HTR-8/SVneo (cell line): ENCODE results near the gene ADCY10.

Experiments
- DNase-seq: peaks from one replicate; pipeline ENCODE4 v3.0.0; 2011; ENCODE audit warnings: low spot score, mixed read lengths; ENCODE audit not compliant: insufficient read length
- FAIRE-seq: peaks from 2 replicates; lab custom pipeline; 2011; peaks lifted over from hg19 to GRCh38; lab: Jason Lieb, UNC

The ADCY10 gene

DNA sequence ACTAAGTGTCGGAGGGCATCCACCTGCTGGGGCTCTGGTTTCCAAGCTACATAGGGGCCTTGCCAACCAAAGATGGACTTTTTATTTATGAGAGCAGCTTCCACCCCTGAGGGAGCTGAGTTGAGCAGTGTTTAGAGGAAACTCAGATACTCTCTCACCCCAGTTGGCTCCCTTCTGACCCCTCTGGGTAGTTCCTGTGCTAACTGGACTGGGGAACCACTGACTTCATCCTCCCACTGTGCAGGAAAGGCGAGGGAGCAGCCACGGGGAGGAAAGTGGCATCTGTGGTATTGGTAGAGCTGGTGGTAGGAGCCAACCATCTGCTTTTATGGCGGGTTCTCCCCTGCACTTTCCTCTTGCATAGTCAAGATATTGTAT lies 121.8 kb downstream of the ADCY10 start:
- no peak for FAIRE-seq
- no peak for DNase-seq

DNA sequence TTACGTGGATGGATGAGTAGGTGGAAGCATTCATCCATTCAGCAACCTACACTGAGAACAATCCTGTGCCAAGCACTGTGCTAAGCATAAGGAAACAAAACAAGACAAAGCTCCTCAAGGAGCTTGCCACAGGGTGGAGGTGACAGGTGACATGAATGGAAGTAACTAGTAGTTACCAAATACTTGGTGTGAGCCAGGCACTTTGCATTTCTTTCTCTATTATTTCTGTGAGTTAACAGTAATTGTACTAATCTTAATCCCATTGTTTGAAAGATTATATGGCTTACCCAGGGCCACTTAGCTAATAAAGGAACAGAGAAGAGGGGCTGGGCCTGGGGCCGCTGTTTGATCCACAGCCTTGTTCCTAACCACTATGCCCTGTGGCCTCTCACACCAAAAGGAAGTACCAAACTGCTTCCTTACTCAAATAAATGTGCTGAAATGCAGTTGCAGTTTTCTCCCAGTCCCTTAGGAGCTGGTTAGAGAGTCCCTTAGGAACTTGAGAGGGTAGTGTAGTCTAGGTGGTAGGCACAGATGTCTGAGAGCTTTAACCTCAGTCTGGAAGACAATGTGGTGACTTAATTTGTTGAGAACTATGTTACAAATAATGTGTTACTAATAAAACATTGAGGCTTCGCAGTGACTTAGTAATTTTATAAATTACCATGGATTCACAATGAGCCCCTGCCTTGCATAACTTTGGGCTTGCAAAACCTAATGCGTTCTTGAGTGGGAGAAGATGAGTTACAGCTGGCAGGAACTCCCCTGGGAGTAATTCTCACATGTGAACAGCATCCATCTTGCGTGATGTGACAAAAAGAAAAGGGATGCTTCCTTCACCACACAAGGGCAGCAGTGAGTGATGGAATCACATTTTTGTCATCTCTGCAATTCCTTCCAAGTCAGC lies 122.4 kb downstream of the ADCY10 start:
- FAIRE-seq (no peak), DNase-seq (no peak)

DNA sequence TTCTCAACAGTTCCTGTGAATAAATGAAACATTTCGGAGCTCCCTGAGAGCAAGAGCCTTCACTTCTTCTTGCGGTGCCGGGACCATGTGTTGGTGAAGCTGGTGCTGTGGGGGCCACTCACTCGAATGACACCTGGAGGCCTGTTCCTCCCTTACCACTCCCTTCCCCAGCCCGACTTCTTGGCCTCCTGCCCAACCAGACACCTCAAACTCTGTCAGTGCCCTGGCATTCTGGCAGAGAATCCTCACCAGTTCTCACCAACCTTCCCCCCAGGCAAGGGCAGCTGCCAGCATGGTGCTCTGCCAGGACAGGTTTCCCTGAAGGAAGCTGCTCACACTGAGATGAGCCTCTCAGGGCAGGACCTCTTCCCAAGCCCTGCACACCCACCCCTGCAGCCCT lies 123.8 kb downstream of the ADCY10 start:
- FAIRE-seq, result no peak
- DNase-seq, result no peak

- FAIRE-seq (no peak), DNase-seq (no peak)
These were observed 124.4 kb downstream of the ADCY10 start for GRCh38 chr1:167789501-167789900.

GRCh38 chr1:167786502-167786901 lies 127.4 kb downstream of the ADCY10 start:
- FAIRE-seq (no peak), DNase-seq (no peak)

- no peak for FAIRE-seq
- DNase-seq, result no peak
These were observed 128.9 kb downstream of the ADCY10 start for GRCh38 chr1:167784876-167785550.

- no peak for DNase-seq
- no peak for FAIRE-seq
These were observed 131.0 kb downstream of the ADCY10 start for GRCh38 chr1:167782946-167783345.

- FAIRE-seq (no peak), DNase-seq (no peak)
These were observed 132.4 kb downstream of the ADCY10 start for GRCh38 chr1:167781558-167781957.

DNA sequence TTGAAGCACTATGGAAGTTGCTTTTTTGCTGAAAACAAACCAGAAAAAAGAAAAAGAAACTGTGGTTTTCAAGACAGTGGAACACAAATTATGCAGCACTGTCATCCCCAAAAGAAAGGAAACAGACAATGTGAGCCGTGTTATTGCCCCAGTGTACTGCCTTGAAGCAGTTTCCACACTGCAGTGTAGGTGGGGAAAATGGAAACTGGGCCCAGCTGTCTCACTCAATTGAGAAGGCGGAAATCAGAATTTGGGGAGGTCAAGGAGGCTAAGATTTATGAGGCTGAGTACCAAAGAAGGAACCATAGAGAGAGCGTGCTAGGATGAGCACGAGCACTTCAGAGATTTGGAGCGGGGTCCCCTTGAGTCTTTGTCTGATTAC lies 136.7 kb downstream of the ADCY10 start:
- FAIRE-seq, result no peak

DNA sequence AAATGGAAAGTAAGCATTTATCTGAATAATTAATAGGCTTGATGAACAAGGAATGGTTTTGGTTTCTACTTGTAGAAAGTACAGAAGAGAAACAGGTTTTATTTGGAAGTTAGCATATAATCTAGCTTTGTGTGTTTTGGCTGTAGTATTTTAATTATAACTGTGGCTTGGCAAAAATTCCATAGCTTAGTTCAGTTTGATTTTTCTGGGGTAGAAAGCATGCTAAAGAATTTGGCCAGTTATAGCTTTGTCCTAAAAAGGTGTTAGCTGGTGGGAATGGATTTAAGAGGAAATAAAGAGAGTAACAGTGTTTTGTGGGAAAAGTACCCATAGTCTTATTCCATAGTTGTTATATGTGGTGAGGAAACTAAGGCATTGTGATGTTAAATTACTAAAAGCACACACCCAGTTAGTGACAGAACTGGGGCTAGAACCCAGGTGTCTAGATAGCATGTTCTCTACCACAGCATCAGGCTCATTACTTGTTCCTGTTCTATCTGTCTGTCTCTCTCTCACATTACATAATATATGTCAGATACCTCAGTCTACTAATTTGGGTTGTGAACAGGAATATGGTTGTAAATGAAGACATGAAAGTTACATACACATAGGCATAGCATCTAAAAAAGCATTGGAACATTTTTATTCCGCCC lies 137.2 kb downstream of the ADCY10 start:
- no peak for FAIRE-seq
- no peak for DNase-seq

More for the DNA sequence above, 136.7 kb downstream of the ADCY10 start:
- DNase-seq, result no peak

- FAIRE-seq (no peak), DNase-seq (no peak)
These were observed 137.8 kb downstream of the ADCY10 start for GRCh38 chr1:167776151-167776550.

DNA sequence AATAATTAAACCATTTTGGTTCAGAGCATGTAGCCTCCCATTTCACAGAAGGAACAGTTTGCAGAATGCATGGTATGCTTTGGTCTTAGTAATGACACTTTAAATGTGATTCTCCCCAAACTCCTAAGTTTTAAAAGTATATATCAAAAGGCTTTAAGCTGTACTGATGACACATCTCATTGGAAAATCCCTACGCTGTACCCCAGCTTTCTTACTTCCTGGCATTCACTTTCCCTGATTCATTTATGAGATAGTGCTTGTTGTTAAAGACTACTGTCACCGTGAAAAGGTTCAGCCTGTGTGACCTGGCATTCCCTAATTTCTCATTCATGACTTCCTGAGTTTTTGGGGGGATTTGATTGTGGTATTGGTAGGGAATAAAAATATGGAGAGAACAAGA lies 138.8 kb downstream of the ADCY10 start:
- DNase-seq (peak; percentile 31), FAIRE-seq (no peak)

DNA sequence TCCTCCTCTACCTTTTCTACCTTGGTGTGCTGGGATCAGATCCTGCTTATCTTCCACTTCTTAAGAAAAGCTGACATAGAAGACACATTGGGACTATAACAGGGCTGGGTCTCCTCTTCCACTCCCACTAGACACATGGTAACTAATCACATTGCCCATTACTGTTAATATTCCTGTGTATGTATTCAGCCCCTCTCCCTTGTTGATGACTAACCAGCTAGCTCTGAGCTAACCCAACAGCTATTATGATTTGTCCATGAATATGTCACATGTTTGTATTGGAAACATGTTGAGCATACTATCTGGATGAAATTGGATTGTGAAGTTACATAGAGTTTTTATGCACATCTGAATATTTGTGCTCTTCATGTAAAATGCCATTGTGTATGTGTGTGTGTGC lies 139.2 kb downstream of the ADCY10 start:
- DNase-seq (peak; percentile 15), FAIRE-seq (no peak)

GRCh38 chr1:167773516-167773915 lies 140.4 kb downstream of the ADCY10 start:
- DNase-seq (no peak), FAIRE-seq (no peak)

DNA sequence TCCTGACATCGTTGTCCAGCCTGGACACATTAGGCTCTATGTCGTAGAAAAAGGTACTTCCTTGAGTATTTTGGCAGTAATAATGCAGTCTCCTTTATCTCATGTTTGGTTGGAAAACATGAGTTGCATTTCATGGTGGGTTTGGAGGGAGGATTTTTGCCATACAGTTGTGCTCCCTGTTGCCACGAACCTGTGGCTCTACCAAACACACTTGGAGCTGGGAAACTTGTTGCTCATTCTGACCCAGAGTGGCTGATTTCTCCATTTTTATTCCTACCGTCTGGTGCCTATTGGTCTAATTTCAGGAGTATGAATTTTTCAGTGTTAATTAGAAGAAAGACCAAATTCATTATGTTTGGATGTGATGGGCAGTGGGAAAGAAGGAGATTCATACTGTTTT lies 141.5 kb downstream of the ADCY10 start:
- DNase-seq (no peak), FAIRE-seq (no peak)

GRCh38 chr1:167770127-167770526 lies 143.8 kb downstream of the ADCY10 start:
- no peak for FAIRE-seq
- DNase-seq, result no peak

- no peak for FAIRE-seq
- DNase-seq, result no peak
These were observed 146.2 kb downstream of the ADCY10 start for GRCh38 chr1:167767761-167768160.

DNA sequence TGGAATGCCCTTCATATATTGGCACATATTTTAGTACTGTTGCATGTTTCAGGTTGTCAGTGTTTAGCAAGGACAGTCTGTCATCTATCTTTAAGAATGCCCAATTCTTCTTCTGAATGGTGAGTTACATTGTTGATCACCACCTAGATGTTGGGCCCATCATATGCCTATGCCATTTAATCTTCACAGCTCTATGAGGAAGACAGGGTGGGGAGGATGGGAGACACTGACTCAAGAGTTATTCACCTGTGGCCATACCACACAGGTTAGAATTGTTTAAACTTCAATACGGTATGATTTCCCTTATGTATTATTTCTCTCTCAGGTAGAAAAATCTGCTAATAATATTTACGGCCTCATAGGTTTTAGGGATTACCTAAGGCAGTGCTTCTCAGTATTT lies 147.4 kb downstream of the ADCY10 start:
- FAIRE-seq (no peak), DNase-seq (no peak)

GRCh38 chr1:167765496-167765895 lies 148.4 kb downstream of the ADCY10 start:
- DNase-seq, result no peak
- FAIRE-seq, result no peak

GRCh38 chr1:167764458-167765330 lies 149.2 kb downstream of the ADCY10 start:
- FAIRE-seq (no peak), DNase-seq (no peak)
